HEK293 (cell line): ENCODE data around the gene SMARCD1.
A peak's percentile ranks its signal among the peaks of the same experiment; 100 is the strongest.

Source experiments
- BCL11A ChIP-seq: fragments of 450-650 bp; formaldehyde crosslinking; IDR thresholded peaks from 2 replicates; pipeline ENCODE4 v1.5.1; 2016; ENCODE audit warnings: low read depth, missing biosample characterization, missing genetic modification characterization
- BCL11B ChIP-seq: fragments of 450-650 bp; formaldehyde crosslinking; IDR thresholded peaks from 2 replicates; pipeline ENCODE4 v1.5.1; 2016; ENCODE audit warnings: low read depth, missing biosample characterization, missing genetic modification characterization
- GLIS1 ChIP-seq: fragments of 450-650 bp; formaldehyde crosslinking; IDR thresholded peaks from 2 replicates; pipeline ENCODE4 v1.5.1; 2016; ENCODE audit warnings: missing biosample characterization, missing genetic modification characterization
- KLF10 ChIP-seq: fragments of 450-650 bp; IDR thresholded peaks from 2 replicates; pipeline ENCODE4 v1.5.1; 2018; ENCODE audit warnings: missing biosample characterization, mild to moderate bottlenecking, missing genetic modification characterization
- KLF16 ChIP-seq: fragments of 450-650 bp; formaldehyde crosslinking; IDR thresholded peaks from 2 replicates; pipeline ENCODE4 v1.5.1; 2017; ENCODE audit warnings: missing biosample characterization, missing genetic modification characterization
- PATZ1 ChIP-seq: fragments of 450-650 bp; formaldehyde crosslinking; IDR thresholded peaks from 2 replicates; pipeline ENCODE4 v1.5.1; 2016; ENCODE audit warnings: missing biosample characterization, missing genetic modification characterization
- REST ChIP-seq: fragments of 450-650 bp; formaldehyde crosslinking; IDR thresholded peaks from 2 replicates; pipeline ENCODE4 v1.5.1; 2016; ENCODE audit warnings: missing biosample characterization, missing genetic modification characterization
- ZBTB48 ChIP-seq: fragments of 450-650 bp; formaldehyde crosslinking; IDR thresholded peaks from 2 replicates; pipeline ENCODE4 v1.5.1; 2016; ENCODE audit warnings: missing biosample characterization, missing genetic modification characterization
- ZBTB8A ChIP-seq: fragments of 450-650 bp; formaldehyde crosslinking; IDR thresholded peaks from 2 replicates; pipeline ENCODE4 v1.5.1; 2016; ENCODE audit warnings: missing biosample characterization, missing genetic modification characterization
- ZFP41 ChIP-seq: fragments of 450-650 bp; formaldehyde crosslinking; IDR thresholded peaks from 2 replicates; pipeline ENCODE4 v1.5.1; 2016; ENCODE audit warnings: missing biosample characterization, missing genetic modification characterization, borderline replicate concordance
- ZNF174 ChIP-seq: fragments of 450-650 bp; formaldehyde crosslinking; IDR thresholded peaks from 2 replicates; pipeline ENCODE4 v1.5.0; 2017; ENCODE audit warnings: missing biosample characterization, mild to moderate bottlenecking, missing genetic modification characterization
- ZNF214 ChIP-seq: fragments of 450-650 bp; formaldehyde crosslinking; IDR thresholded peaks from 2 replicates; pipeline ENCODE4 v1.5.1; 2017; ENCODE audit warnings: missing biosample characterization, mild to moderate bottlenecking, missing genetic modification characterization, borderline replicate concordance
- ZNF223 ChIP-seq: fragments of 450-650 bp; formaldehyde crosslinking; IDR thresholded peaks from 2 replicates; pipeline ENCODE4 v1.5.1; 2016; ENCODE audit warnings: missing biosample characterization, missing genetic modification characterization
- ZNF280C ChIP-seq: fragments of 450-650 bp; formaldehyde crosslinking; IDR thresholded peaks from 2 replicates; pipeline ENCODE4 v1.5.1; 2016; ENCODE audit warnings: missing biosample characterization, missing genetic modification characterization
- ZNF335 ChIP-seq: fragments of 450-650 bp; formaldehyde crosslinking; conservative IDR thresholded peaks from 2 replicates; pipeline ENCODE4 v1.5.1; 2016; ENCODE audit warnings: missing biosample characterization, missing genetic modification characterization
- ZNF366 ChIP-seq: fragments of 450-650 bp; formaldehyde crosslinking; conservative IDR thresholded peaks from 2 replicates; pipeline ENCODE4 v1.5.1; 2016; ENCODE audit warnings: missing biosample characterization, missing genetic modification characterization
- ZNF391 ChIP-seq: fragments of 450-650 bp; formaldehyde crosslinking; IDR thresholded peaks from 2 replicates; pipeline ENCODE4 v1.5.1; 2016; ENCODE audit warnings: low read depth, missing biosample characterization, missing genetic modification characterization, borderline replicate concordance
- ZNF426 ChIP-seq: fragments of 450-650 bp; formaldehyde crosslinking; IDR thresholded peaks from 2 replicates; pipeline ENCODE4 v1.5.1; 2017; ENCODE audit warnings: missing biosample characterization, missing genetic modification characterization, mild to moderate bottlenecking, inconsistent platforms, moderate library complexity
- ZNF621 ChIP-seq: fragments of 450-650 bp; formaldehyde crosslinking; IDR thresholded peaks from 2 replicates; pipeline ENCODE4 v1.5.1; 2017; ENCODE audit warnings: missing biosample characterization, missing genetic modification characterization
- ZNF624 ChIP-seq: fragments of 450-650 bp; formaldehyde crosslinking; IDR thresholded peaks from 2 replicates; pipeline ENCODE4 v1.5.1; 2017; ENCODE audit warnings: missing biosample characterization, missing genetic modification characterization
- ZNF660 ChIP-seq: fragments of 450-650 bp; IDR thresholded peaks from 2 replicates; pipeline ENCODE4 v1.5.1; 2018; ENCODE audit warnings: missing biosample characterization, mild to moderate bottlenecking, missing genetic modification characterization
- ZNF768 ChIP-seq: fragments of 450-650 bp; formaldehyde crosslinking; IDR thresholded peaks from 2 replicates; pipeline ENCODE4 v1.5.1; 2018; ENCODE audit warnings: missing biosample characterization, mild to moderate bottlenecking, missing genetic modification characterization
- ZNF785 ChIP-seq: fragments of 450-650 bp; formaldehyde crosslinking; IDR thresholded peaks from 2 replicates; pipeline ENCODE4 v1.5.1; 2016; ENCODE audit warnings: missing biosample characterization, missing genetic modification characterization
- ZNF792 ChIP-seq: fragments of 450-650 bp; formaldehyde crosslinking; IDR thresholded peaks from 2 replicates; pipeline ENCODE4 v1.5.1; 2016; ENCODE audit warnings: missing biosample characterization, missing genetic modification characterization
- TF ChIP-seq, protein P1 (sequence below): fragments of 450-650 bp; formaldehyde crosslinking; IDR thresholded peaks from 2 replicates; pipeline ENCODE4 v1.5.1; 2016; ENCODE audit warnings: missing biosample characterization, missing genetic modification characterization, low read depth
- TF ChIP-seq, protein P2 (sequence below): fragments of 450-650 bp; formaldehyde crosslinking; IDR thresholded peaks from 2 replicates; pipeline ENCODE4 v1.5.1; 2017; ENCODE audit warnings: missing biosample characterization, missing genetic modification characterization

SMARCD1 gene

DNA sequence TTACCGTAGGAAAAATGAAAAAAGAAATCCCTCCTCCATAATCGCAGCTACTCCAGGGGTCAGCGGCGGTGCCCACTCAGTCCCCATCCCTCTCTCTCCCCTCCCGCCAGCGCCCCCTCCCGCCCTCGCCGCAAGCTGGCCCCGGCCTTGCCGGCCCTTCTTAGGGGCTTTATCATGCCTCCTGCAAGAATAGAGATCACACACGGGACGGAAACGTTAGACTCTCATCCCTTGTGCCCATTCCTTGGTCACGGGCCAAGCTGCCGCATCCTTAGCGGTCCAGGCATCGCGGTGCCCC lies 26.2 kb downstream of the SMARCD1 start (continued):
- TF ChIP-seq, protein P1, sequence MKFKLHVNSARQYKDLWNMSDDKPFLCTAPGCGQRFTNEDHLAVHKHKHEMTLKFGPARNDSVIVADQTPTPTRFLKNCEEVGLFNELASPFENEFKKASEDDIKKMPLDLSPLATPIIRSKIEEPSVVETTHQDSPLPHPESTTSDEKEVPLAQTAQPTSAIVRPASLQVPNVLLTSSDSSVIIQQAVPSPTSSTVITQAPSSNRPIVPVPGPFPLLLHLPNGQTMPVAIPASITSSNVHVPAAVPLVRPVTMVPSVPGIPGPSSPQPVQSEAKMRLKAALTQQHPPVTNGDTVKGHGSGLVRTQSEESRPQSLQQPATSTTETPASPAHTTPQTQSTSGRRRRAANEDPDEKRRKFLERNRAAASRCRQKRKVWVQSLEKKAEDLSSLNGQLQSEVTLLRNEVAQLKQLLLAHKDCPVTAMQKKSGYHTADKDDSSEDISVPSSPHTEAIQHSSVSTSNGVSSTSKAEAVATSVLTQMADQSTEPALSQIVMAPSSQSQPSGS (tag by site-specific recombination), result no peak
- TF ChIP-seq REST (tag by site-specific recombination) (no peak), ZNF621 (tag by site-specific recombination) (no peak), ZNF660 (tag by site-specific recombination) (no peak), ZNF792 (tag by site-specific recombination) (no peak), ZNF426 (tag by site-specific recombination) (no peak), ZBTB48 (tag by site-specific recombination) (0 out of 2 replicates have a peak, but pooled peaks have one; percentile 35), ZNF335 (tag by site-specific recombination) (no peak), ZNF624 (tag by site-specific recombination) (no peak), BCL11B (tag by site-specific recombination) (no peak), ZNF366 (tag by site-specific recombination) (0 out of 2 replicates have a peak, but pooled peaks have one; percentile 17), ZNF785 (tag by site-specific recombination) (no peak), PATZ1 (tag by site-specific recombination) (peak; percentile 87; the same call in 1 of the 2 replicates), ZNF391 (tag by site-specific recombination) (no peak), BCL11A (tag by site-specific recombination) (no peak), ZFP41 (tag by site-specific recombination) (no peak), KLF10 (no peak), ZNF223 (tag by site-specific recombination) (peak; percentile 58; the same call in 1 of the 2 replicates), KLF16 (tag by site-specific recombination) (no peak), ZNF768 (tag by site-specific recombination) (no peak), GLIS1 (no peak), ZNF280C (tag by site-specific recombination) (no peak), ZNF174 (tag by site-specific recombination) (no peak), ZNF214 (tag by site-specific recombination) (no peak), ZBTB8A (tag by site-specific recombination) (peak; percentile 53)
- TF ChIP-seq, protein P2, sequence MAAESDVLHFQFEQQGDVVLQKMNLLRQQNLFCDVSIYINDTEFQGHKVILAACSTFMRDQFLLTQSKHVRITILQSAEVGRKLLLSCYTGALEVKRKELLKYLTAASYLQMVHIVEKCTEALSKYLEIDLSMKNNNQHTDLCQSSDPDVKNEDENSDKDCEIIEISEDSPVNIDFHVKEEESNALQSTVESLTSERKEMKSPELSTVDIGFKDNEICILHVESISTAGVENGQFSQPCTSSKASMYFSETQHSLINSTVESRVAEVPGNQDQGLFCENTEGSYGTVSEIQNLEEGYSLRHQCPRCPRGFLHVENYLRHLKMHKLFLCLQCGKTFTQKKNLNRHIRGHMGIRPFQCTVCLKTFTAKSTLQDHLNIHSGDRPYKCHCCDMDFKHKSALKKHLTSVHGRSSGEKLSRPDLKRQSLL (tag by site-specific recombination), result no peak
